Measurements from ENCODE around the gene SST. TPM values are rescaled to one million over a fixed set of nuclear protein-coding genes. Genes with fewer than 3 reads are reported as not detected.

The SST gene
- total and polyA plus RNA-seq, 2 of the 8 experiments (the other 6 are each of a cell fraction or from before 2014, with no cell fraction given): 0.50 TPM; not detected in 1

DNA sequence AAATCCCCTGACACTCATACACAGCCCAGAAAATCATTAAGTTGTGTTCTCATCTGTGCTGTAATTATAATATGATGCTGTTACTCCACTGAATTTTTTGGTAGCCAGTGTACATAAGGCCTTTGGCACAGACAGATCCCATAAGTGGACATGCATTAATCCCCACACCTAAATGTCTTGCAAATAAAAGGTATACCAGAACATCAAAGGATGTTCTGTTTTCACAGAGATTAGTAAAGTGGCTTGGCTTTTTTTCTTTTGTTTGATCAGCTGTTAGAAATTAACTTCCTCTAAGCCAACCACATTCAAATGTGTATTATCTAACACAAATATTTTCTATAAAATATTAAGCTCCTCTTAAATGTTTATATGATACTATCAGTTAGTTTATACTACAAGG lies 2.7 kb downstream of the SST start (continued):
- TF ChIP-seq, protein P1, sequence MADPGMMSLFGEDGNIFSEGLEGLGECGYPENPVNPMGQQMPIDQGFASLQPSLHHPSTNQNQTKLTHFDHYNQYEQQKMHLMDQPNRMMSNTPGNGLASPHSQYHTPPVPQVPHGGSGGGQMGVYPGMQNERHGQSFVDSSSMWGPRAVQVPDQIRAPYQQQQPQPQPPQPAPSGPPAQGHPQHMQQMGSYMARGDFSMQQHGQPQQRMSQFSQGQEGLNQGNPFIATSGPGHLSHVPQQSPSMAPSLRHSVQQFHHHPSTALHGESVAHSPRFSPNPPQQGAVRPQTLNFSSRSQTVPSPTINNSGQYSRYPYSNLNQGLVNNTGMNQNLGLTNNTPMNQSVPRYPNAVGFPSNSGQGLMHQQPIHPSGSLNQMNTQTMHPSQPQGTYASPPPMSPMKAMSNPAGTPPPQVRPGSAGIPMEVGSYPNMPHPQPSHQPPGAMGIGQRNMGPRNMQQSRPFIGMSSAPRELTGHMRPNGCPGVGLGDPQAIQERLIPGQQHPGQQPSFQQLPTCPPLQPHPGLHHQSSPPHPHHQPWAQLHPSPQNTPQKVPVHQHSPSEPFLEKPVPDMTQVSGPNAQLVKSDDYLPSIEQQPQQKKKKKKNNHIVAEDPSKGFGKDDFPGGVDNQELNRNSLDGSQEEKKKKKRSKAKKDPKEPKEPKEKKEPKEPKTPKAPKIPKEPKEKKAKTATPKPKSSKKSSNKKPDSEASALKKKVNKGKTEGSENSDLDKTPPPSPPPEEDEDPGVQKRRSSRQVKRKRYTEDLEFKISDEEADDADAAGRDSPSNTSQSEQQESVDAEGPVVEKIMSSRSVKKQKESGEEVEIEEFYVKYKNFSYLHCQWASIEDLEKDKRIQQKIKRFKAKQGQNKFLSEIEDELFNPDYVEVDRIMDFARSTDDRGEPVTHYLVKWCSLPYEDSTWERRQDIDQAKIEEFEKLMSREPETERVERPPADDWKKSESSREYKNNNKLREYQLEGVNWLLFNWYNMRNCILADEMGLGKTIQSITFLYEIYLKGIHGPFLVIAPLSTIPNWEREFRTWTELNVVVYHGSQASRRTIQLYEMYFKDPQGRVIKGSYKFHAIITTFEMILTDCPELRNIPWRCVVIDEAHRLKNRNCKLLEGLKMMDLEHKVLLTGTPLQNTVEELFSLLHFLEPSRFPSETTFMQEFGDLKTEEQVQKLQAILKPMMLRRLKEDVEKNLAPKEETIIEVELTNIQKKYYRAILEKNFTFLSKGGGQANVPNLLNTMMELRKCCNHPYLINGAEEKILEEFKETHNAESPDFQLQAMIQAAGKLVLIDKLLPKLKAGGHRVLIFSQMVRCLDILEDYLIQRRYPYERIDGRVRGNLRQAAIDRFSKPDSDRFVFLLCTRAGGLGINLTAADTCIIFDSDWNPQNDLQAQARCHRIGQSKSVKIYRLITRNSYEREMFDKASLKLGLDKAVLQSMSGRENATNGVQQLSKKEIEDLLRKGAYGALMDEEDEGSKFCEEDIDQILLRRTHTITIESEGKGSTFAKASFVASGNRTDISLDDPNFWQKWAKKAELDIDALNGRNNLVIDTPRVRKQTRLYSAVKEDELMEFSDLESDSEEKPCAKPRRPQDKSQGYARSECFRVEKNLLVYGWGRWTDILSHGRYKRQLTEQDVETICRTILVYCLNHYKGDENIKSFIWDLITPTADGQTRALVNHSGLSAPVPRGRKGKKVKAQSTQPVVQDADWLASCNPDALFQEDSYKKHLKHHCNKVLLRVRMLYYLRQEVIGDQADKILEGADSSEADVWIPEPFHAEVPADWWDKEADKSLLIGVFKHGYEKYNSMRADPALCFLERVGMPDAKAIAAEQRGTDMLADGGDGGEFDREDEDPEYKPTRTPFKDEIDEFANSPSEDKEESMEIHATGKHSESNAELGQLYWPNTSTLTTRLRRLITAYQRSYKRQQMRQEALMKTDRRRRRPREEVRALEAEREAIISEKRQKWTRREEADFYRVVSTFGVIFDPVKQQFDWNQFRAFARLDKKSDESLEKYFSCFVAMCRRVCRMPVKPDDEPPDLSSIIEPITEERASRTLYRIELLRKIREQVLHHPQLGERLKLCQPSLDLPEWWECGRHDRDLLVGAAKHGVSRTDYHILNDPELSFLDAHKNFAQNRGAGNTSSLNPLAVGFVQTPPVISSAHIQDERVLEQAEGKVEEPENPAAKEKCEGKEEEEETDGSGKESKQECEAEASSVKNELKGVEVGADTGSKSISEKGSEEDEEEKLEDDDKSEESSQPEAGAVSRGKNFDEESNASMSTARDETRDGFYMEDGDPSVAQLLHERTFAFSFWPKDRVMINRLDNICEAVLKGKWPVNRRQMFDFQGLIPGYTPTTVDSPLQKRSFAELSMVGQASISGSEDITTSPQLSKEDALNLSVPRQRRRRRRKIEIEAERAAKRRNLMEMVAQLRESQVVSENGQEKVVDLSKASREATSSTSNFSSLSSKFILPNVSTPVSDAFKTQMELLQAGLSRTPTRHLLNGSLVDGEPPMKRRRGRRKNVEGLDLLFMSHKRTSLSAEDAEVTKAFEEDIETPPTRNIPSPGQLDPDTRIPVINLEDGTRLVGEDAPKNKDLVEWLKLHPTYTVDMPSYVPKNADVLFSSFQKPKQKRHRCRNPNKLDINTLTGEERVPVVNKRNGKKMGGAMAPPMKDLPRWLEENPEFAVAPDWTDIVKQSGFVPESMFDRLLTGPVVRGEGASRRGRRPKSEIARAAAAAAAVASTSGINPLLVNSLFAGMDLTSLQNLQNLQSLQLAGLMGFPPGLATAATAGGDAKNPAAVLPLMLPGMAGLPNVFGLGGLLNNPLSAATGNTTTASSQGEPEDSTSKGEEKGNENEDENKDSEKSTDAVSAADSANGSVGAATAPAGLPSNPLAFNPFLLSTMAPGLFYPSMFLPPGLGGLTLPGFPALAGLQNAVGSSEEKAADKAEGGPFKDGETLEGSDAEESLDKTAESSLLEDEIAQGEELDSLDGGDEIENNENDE (IDR thresholded peaks at IDR 0.05; ENCODE audit: insufficient replicate concordance, low read length): no peak
- no peak for TF ChIP-seq TBP (IDR thresholded peaks at IDR 0.05; ENCODE audit: low read depth, low read length)
- TF ChIP-seq, protein P2, sequence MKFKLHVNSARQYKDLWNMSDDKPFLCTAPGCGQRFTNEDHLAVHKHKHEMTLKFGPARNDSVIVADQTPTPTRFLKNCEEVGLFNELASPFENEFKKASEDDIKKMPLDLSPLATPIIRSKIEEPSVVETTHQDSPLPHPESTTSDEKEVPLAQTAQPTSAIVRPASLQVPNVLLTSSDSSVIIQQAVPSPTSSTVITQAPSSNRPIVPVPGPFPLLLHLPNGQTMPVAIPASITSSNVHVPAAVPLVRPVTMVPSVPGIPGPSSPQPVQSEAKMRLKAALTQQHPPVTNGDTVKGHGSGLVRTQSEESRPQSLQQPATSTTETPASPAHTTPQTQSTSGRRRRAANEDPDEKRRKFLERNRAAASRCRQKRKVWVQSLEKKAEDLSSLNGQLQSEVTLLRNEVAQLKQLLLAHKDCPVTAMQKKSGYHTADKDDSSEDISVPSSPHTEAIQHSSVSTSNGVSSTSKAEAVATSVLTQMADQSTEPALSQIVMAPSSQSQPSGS (IDR thresholded peaks at IDR 0.05; ENCODE audit: low read length): no peak
- TF ChIP-seq RFX5 (IDR thresholded peaks at IDR 0.05; ENCODE audit: borderline replicate concordance, low read depth, low read length): no peak
- TF ChIP-seq SIN3A (conservative IDR thresholded peaks at IDR 0.05 in 1 of 2, IDR thresholded peaks at IDR 0.05 in 1 of 2; ENCODE audit: low read depth in 1 of 2, low read length in 2 of 2): no peak
- TF ChIP-seq, protein P3, sequence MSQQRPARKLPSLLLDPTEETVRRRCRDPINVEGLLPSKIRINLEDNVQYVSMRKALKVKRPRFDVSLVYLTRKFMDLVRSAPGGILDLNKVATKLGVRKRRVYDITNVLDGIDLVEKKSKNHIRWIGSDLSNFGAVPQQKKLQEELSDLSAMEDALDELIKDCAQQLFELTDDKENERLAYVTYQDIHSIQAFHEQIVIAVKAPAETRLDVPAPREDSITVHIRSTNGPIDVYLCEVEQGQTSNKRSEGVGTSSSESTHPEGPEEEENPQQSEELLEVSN (IDR thresholded peaks at IDR 0.05): no peak
